Endometrial microvascular endothelial cells (primary cell): ENCODE results near the gene MYO18B. TPM values are rescaled to one million over a fixed set of nuclear protein-coding genes. Genes with fewer than 3 reads are reported as not detected.
"Not testable (repeated sequence)": the region's sequence is repeated elsewhere in the genome, so short reads cannot be mapped to it uniquely, and the experiment has no call there.

Experiments used
- in situ Hi-C: cut with HindIII; loops from 2 replicates; pipeline ENCODE4 v1.10.0; 2017; ENCODE audit warnings: low sequenced_read_pairs, low pct_unique_long_range_greater_than_20kb; ENCODE audit errors: inconsistent ontology term
- total RNA-seq: library from RNA; depleted of rRNA; stranded (reverse); fragments of >200 nt; gene quantifications from one replicate; pipeline ENCODE4 v1.2.3, GENCODE V29; 2015; ENCODE audit errors: inconsistent ontology term

Gene MYO18B
- total RNA-seq, result not detected

- in situ Hi-C loops, result no loop called here
These were observed at the start of gene MYO18B for GRCh38 chr22:25741692-25742626. MYO18B (plus strand) TSS chr22:25742188; CDS start chr22:25761093, 18,905 bp downstream.

- in situ Hi-C loops, result no loop called here
These were observed 49.4 kb upstream of the MYO18B start for GRCh38 chr22:25692397-25693267.

- in situ Hi-C loops, result no loop called here
These were observed 48.8 kb upstream of the MYO18B start for GRCh38 chr22:25693268-25693565.

- in situ Hi-C loops, result no loop called here
These were observed 47.6 kb upstream of the MYO18B start for GRCh38 chr22:25694196-25694907.

GRCh38 chr22:25695146-25695545 is 46.8 kb upstream of the MYO18B start:
- in situ Hi-C loops, result no loop called here

GRCh38 chr22:25696763-25697162 is 45.2 kb upstream of the MYO18B start:
- in situ Hi-C loops, result no loop called here

- in situ Hi-C loops, result no loop called here
These were observed 44.8 kb upstream of the MYO18B start for GRCh38 chr22:25697181-25697664.

GRCh38 chr22:25697978-25698377 is 44.0 kb upstream of the MYO18B start:
- in situ Hi-C loops, result no loop called here

GRCh38 chr22:25698461-25698860 is 43.5 kb upstream of the MYO18B start:
- in situ Hi-C loops, result no loop called here

- in situ Hi-C loops, result no loop called here
These were observed 43.0 kb upstream of the MYO18B start for GRCh38 chr22:25698978-25699377.

- in situ Hi-C loops, result no loop called here
These were observed 40.8 kb upstream of the MYO18B start for GRCh38 chr22:25701056-25701780.

GRCh38 chr22:25702040-25702439 is 39.9 kb upstream of the MYO18B start:
- in situ Hi-C loops, result no loop called here

- in situ Hi-C loops, result no loop called here
These were observed 39.3 kb upstream of the MYO18B start for GRCh38 chr22:25702571-25703167.

GRCh38 chr22:25704701-25705100 is 37.3 kb upstream of the MYO18B start:
- in situ Hi-C loops, result no loop called here

- in situ Hi-C loops, result no loop called here
These were observed 35.8 kb upstream of the MYO18B start for GRCh38 chr22:25706197-25706596.

- in situ Hi-C loops, result not testable (repeated sequence)
These were observed 33.6 kb upstream of the MYO18B start for GRCh38 chr22:25708430-25708829.

GRCh38 chr22:25709758-25710157 is 32.2 kb upstream of the MYO18B start:
- in situ Hi-C loops, result no loop called here

GRCh38 chr22:25710501-25710900 is 31.5 kb upstream of the MYO18B start:
- in situ Hi-C loops, result no loop called here
